ENCODE results near the gene TTC24. TPM values are rescaled to one million over a fixed set of nuclear protein-coding genes. Genes with fewer than 3 reads are reported as not detected.

The TTC24 gene
- total and polyA plus RNA-seq, 7 experiments from 2014 or later, result 0.97 to 10.2 (median 3.2) TPM

GRCh38 chr1:156595016-156595415 is 15.5 kb downstream of the TTC24 start:
- peak overlapping the region in 6 of 9 donors; percentile 28 to 90 (median 68) for H3K27ac Mint-ChIP-seq
- POLR2A ChIA-PET, result no interaction called here
- H3K36me3 Mint-ChIP-seq, result peaks cover 3 to 16% (median 8%) of the 10 kb centered on the region in 5 donors

GRCh38 chr1:156596426-156596825 is 16.9 kb downstream of the TTC24 start:
- POLR2A ChIA-PET, result interaction anchor here (0.6 to 1.1 kb wide), 5 partner anchors 8 to 139 kb away, joined by 3 to 4 read pairs (median 3); no protein-coding TSS in a partner anchor

More at GRCh38 chr1:156595016-156595415, 15.5 kb downstream of the TTC24 start:
- Histone ChIP-seq H3K9me3 (ENCODE audit: control insufficient read depth in 2 of 3, low read length in 3 of 3) (no peaks in the 10 kb centered on the region), H3K27me3 (ENCODE audit: control insufficient read depth in 2 of 2, insufficient read depth in 2 of 2, low read length in 2 of 2) (no peaks in the 10 kb centered on the region), H3K4me3 (ENCODE audit: low read length) (no peak overlapping the region), H3K4me1 (ENCODE audit: control insufficient read depth in 2 of 2, insufficient read depth in 2 of 2, low read length in 2 of 2) (peaks cover 8 to 12% of the 10 kb centered on the region in 2 donors), H3K36me3 (ENCODE audit: control insufficient read depth in 2 of 3, insufficient read depth in 3 of 3, low read length in 3 of 3) (peaks cover 0 to 56% (median 3%) of the 10 kb centered on the region in 3 experiments), H3K27ac (ENCODE audit: low read depth, low read length) (no peak overlapping the region)
- ATAC-seq (no peak), DNase-seq (no peak)
- CTCF ChIA-PET, result interaction anchor here (0.7 kb wide), 1 partner anchor 209 kb away, joined by 4 read pairs; no protein-coding TSS in a partner anchor
- Mint-ChIP-seq H3K9me3 (no peaks in the 10 kb centered on the region), H3K27me3 (no peaks in the 10 kb centered on the region), H3K4me3 (peak overlapping the region in 1 of 10 donors; percentile 19), H3K4me1 (peaks cover 17 to 40% (median 32%) of the 10 kb centered on the region in 7 donors)
- intact Hi-C loops (cut with micrococcal nuclease), result no loop called here

GRCh38 chr1:156598125-156598524 is 18.6 kb downstream of the TTC24 start:
- H3K9me3 ChIP-seq (ENCODE audit: control insufficient read depth in 2 of 3, low read length in 3 of 3), result no peaks in the 10 kb centered on the region
- H3K27ac Mint-ChIP-seq, result peak overlapping the region in 4 of 9 donors; percentile 13 to 72 (median 40)
- peak overlapping the region; percentile 35 for H3K27ac ChIP-seq (ENCODE audit: low read depth, low read length)
- H3K27me3 Mint-ChIP-seq, result no peaks in the 10 kb centered on the region
- DNase-seq (no peak), ATAC-seq (no peak)
- no peaks in the 10 kb centered on the region for H3K9me3 Mint-ChIP-seq
- peaks cover 3 to 18% (median 8%) of the 10 kb centered on the region in 5 donors for H3K36me3 Mint-ChIP-seq
- intact Hi-C loops (cut with micrococcal nuclease), result no loop called here
- peaks cover 29 to 52% (median 44%) of the 10 kb centered on the region in 7 donors for H3K4me1 Mint-ChIP-seq
- no peaks in the 10 kb centered on the region for H3K27me3 ChIP-seq (ENCODE audit: control insufficient read depth in 2 of 2, insufficient read depth in 2 of 2, low read length in 2 of 2)
- POLR2A ChIA-PET, result interaction anchor here (1.0 kb wide), 1 partner anchor 95 kb away, joined by 3 read pairs; no protein-coding TSS in a partner anchor
- peaks cover 0 to 56% (median 3%) of the 10 kb centered on the region in 3 experiments for H3K36me3 ChIP-seq (ENCODE audit: control insufficient read depth in 2 of 3, insufficient read depth in 3 of 3, low read length in 3 of 3)
- H3K4me3 ChIP-seq (ENCODE audit: low read length), result no peak overlapping the region
- CTCF ChIA-PET, result interaction anchor here (0.8 to 2.2 kb wide), 2 partner anchors 11 to 16 kb away, joined by 3 to 6 read pairs; no protein-coding TSS in a partner anchor
- H3K4me1 ChIP-seq (ENCODE audit: control insufficient read depth in 2 of 2, insufficient read depth in 2 of 2, low read length in 2 of 2), result peaks cover 9 to 19% of the 10 kb centered on the region in 2 donors
- H3K4me3 Mint-ChIP-seq, result no peak overlapping the region

More at GRCh38 chr1:156596426-156596825, 16.9 kb downstream of the TTC24 start:
- Mint-ChIP-seq H3K4me3 (peak overlapping the region in 1 of 10 donors; percentile 40), H3K36me3 (peaks cover 3 to 18% (median 8%) of the 10 kb centered on the region in 5 donors), H3K9me3 (no peaks in the 10 kb centered on the region), H3K27ac (no peak overlapping the region), H3K27me3 (no peaks in the 10 kb centered on the region), H3K4me1 (peaks cover 22 to 44% (median 37%) of the 10 kb centered on the region in 7 donors)
- peaks cover 0 to 56% (median 3%) of the 10 kb centered on the region in 3 experiments for H3K36me3 ChIP-seq (ENCODE audit: control insufficient read depth in 2 of 3, insufficient read depth in 3 of 3, low read length in 3 of 3)
- no peaks in the 10 kb centered on the region for H3K27me3 ChIP-seq (ENCODE audit: control insufficient read depth in 2 of 2, insufficient read depth in 2 of 2, low read length in 2 of 2)
- intact Hi-C loops (cut with micrococcal nuclease), result no loop called here
- no peak for ATAC-seq
- no peaks in the 10 kb centered on the region for H3K9me3 ChIP-seq (ENCODE audit: control insufficient read depth in 2 of 3, low read length in 3 of 3)
- H3K4me1 ChIP-seq (ENCODE audit: control insufficient read depth in 2 of 2, insufficient read depth in 2 of 2, low read length in 2 of 2), result peaks cover 8 to 9% of the 10 kb centered on the region in 2 donors
- no peak overlapping the region for H3K27ac ChIP-seq (ENCODE audit: low read depth, low read length)
- no peak overlapping the region for H3K4me3 ChIP-seq (ENCODE audit: low read length)
- CTCF ChIA-PET, result interaction anchor here (0.6 to 1.3 kb wide), 3 partner anchors 10 to 116 kb away, joined by 3 to 4 read pairs (median 3); no protein-coding TSS in a partner anchor
- no peak for DNase-seq

- ChIA-PET CTCF (interaction anchor here (0.7 to 2.2 kb wide), 3 partner anchors 12 to 223 kb away, joined by 3 to 6 read pairs (median 3); no protein-coding TSS in a partner anchor), POLR2A (interaction anchor here (7.5 kb wide), 1 partner anchor 6 kb away, joined by 58 read pairs; the partner anchor contains the start of gene NAXE)
- Mint-ChIP-seq H3K36me3 (peaks cover 3 to 18% (median 8%) of the 10 kb centered on the region in 5 donors), H3K27ac (peak overlapping the region in 5 of 9 donors; percentile 28 to 92 (median 58)), H3K9me3 (no peaks in the 10 kb centered on the region), H3K4me1 (peaks cover 29 to 49% (median 43%) of the 10 kb centered on the region in 7 donors), H3K4me3 (peak overlapping the region in 2 of 10 donors; percentile 32 to 68), H3K27me3 (no peaks in the 10 kb centered on the region)
- intact Hi-C loops (cut with micrococcal nuclease), result no loop called here
- DNase-seq (no peak), ATAC-seq (no peak)
- Histone ChIP-seq H3K27me3 (ENCODE audit: control insufficient read depth in 2 of 2, insufficient read depth in 2 of 2, low read length in 2 of 2) (no peaks in the 10 kb centered on the region), H3K27ac (ENCODE audit: low read depth, low read length) (peak overlapping the region; percentile 35), H3K4me3 (ENCODE audit: low read length) (no peak overlapping the region), H3K4me1 (ENCODE audit: control insufficient read depth in 2 of 2, insufficient read depth in 2 of 2, low read length in 2 of 2) (peaks cover 9 to 19% of the 10 kb centered on the region in 2 donors), H3K36me3 (ENCODE audit: control insufficient read depth in 2 of 3, insufficient read depth in 3 of 3, low read length in 3 of 3) (peaks cover 0 to 53% (median 3%) of the 10 kb centered on the region in 3 experiments), H3K9me3 (ENCODE audit: control insufficient read depth in 2 of 3, low read length in 3 of 3) (no peaks in the 10 kb centered on the region)
Observed at GRCh38 chr1:156598731-156599432, 19.4 kb downstream of the TTC24 start.

GRCh38 chr1:156599811-156600210 is 20.3 kb downstream of the TTC24 start:
- H3K27ac Mint-ChIP-seq, result peak overlapping the region in 7 of 9 donors; percentile 25 to 99 (median 92)
- CTCF ChIA-PET, result interaction anchor here (1.2 to 2.2 kb wide), 2 partner anchors 9 to 18 kb away, joined by 3 to 6 read pairs; no protein-coding TSS in a partner anchor
- Histone ChIP-seq H3K4me3 (ENCODE audit: low read length) (no peak overlapping the region), H3K4me1 (ENCODE audit: control insufficient read depth in 2 of 2, insufficient read depth in 2 of 2, low read length in 2 of 2) (peaks cover 9 to 19% of the 10 kb centered on the region in 2 donors), H3K27me3 (ENCODE audit: control insufficient read depth in 2 of 2, insufficient read depth in 2 of 2, low read length in 2 of 2) (no peaks in the 10 kb centered on the region), H3K27ac (ENCODE audit: low read depth, low read length) (peak overlapping the region; percentile 31), H3K36me3 (ENCODE audit: control insufficient read depth in 2 of 3, insufficient read depth in 3 of 3, low read length in 3 of 3) (peaks cover 0 to 43% (median 3%) of the 10 kb centered on the region in 3 experiments), H3K9me3 (ENCODE audit: control insufficient read depth in 2 of 3, low read length in 3 of 3) (no peaks in the 10 kb centered on the region)
- peaks cover 29 to 49% (median 42%) of the 10 kb centered on the region in 7 donors for H3K4me1 Mint-ChIP-seq
- POLR2A ChIA-PET, result interaction anchor here (0.8 to 7.5 kb wide), 4 partner anchors 7 to 142 kb away, joined by 4 to 58 read pairs (median 7); partner anchors contain the start of genes MEF2D and NAXE
- H3K9me3 Mint-ChIP-seq, result no peaks in the 10 kb centered on the region
- intact Hi-C loops (cut with micrococcal nuclease), result loop anchor here (2.0 kb wide), 3 partner anchors 15 to 143 kb away; no protein-coding TSS in a partner anchor
- peak overlapping the region; percentile 4 to 100 (median 92) for H3K4me3 Mint-ChIP-seq
- DNase-seq (peak in 1 of 9 donors; percentile 49), ATAC-seq (peak; percentile 77)
- no peaks in the 10 kb centered on the region for H3K27me3 Mint-ChIP-seq
- peaks cover 3 to 17% (median 8%) of the 10 kb centered on the region in 5 donors for H3K36me3 Mint-ChIP-seq

- POLR2A ChIA-PET, result interaction anchor here (0.8 to 7.5 kb wide), 11 partner anchors 8 to 143 kb away, joined by 3 to 58 read pairs (median 4); partner anchors contain the start of genes MEF2D and NAXE
- no peak for ATAC-seq
- CTCF ChIA-PET, result interaction anchor here (0.8 to 1.2 kb wide), 3 partner anchors 10 to 123 kb away, joined by 3 to 4 read pairs (median 3); no protein-coding TSS in a partner anchor
Observed at GRCh38 chr1:156600733-156601121, 21.2 kb downstream of the TTC24 start.

More at GRCh38 chr1:156600733-156601121, 21.2 kb downstream of the TTC24 start:
- Histone ChIP-seq H3K27ac (ENCODE audit: low read depth, low read length) (peak overlapping the region; percentile 86), H3K4me3 (ENCODE audit: low read length) (peak overlapping the region; percentile 68), H3K9me3 (ENCODE audit: control insufficient read depth in 2 of 3, low read length in 3 of 3) (no peaks in the 10 kb centered on the region), H3K4me1 (ENCODE audit: control insufficient read depth in 2 of 2, insufficient read depth in 2 of 2, low read length in 2 of 2) (peaks cover 9 to 19% of the 10 kb centered on the region in 2 donors), H3K27me3 (ENCODE audit: control insufficient read depth in 2 of 2, insufficient read depth in 2 of 2, low read length in 2 of 2) (no peaks in the 10 kb centered on the region), H3K36me3 (ENCODE audit: control insufficient read depth in 2 of 3, insufficient read depth in 3 of 3, low read length in 3 of 3) (peaks cover 0 to 34% (median 3%) of the 10 kb centered on the region in 3 experiments)
- peaks cover 24 to 41% (median 36%) of the 10 kb centered on the region in 7 donors for H3K4me1 Mint-ChIP-seq
- peak overlapping the region; percentile 92 to 99 (median 94) for H3K27ac Mint-ChIP-seq
- intact Hi-C loops (cut with micrococcal nuclease), result loop anchor here (1.0 to 2.0 kb wide), 9 partner anchors 9 to 262 kb away; partner anchors contain the start of genes NAXE (in 2 of the 2), CCT3 (in 1 of the 2), MEF2D (in 1 of the 2) and TSACC (in 1 of the 2)
- peak in 1 of 9 donors; percentile 18 for DNase-seq
- no peaks in the 10 kb centered on the region for H3K9me3 Mint-ChIP-seq
- peaks cover 0 to 12% (median 8%) of the 10 kb centered on the region in 5 donors for H3K36me3 Mint-ChIP-seq
- no peaks in the 10 kb centered on the region for H3K27me3 Mint-ChIP-seq
- H3K4me3 Mint-ChIP-seq, result peak overlapping the region; percentile 90 to 100 (median 93)
